Measurements from ENCODE around the gene SH3PXD2A.

SH3PXD2A gene

GRCh38 chr10:103682631-103683030 is 172.7 kb downstream of the SH3PXD2A start:
- Mint-ChIP-seq H3K27ac (ENCODE audit: low read depth) (no peak overlapping the region), H3K4me1 (peaks cover 10% of the 10 kb centered on the region), H3K36me3 (ENCODE audit: insufficient read depth) (peaks cover 1% of the 10 kb centered on the region), H3K9me3 (no peaks in the 10 kb centered on the region), H3K27me3 (no peaks in the 10 kb centered on the region), H3K4me3 (no peak overlapping the region)
- ATAC-seq (replicated peaks; ENCODE audit: extremely low read depth, poor library complexity, severe bottlenecking), result no peak
- DNase-seq (ENCODE audit: low spot score in 2 of 2), result no peak

DNA sequence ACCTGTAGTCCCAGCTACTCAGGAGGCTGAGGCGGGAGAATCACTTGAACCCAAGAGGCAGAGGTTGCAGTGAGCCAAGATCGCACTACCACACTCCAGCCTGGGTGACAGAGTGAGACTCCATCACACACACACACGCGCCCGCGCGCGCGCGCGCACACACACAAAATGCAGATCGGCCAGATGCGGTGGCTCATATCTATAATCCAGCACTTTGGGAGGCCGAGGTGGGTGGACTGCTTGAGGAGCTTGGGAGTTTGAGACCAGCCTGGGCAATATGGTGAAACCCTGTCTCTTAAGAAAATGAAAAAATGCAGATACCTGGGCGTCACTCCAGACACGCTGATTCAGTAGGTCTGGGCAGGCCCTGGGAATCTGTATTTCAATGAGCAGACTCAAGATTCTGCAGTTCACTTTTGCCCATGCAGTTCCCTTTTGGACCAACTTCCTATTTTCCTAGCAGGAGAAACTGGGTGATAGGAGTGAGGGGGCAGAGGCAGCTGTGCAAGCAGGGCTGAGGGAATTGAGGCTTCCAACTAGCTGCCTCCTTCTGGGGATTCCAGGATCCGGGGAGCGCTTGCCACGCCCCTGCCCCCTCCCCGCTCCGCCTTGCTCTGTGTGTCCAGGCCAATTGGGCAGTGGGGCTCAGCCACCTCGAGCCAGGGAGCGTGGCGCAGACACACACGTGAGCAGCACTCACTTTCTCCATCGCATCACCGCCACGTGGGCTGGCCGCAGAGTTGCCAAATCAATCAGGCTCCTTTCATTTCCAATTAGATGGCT is 173.6 kb downstream of the SH3PXD2A start:
- H3K27ac Mint-ChIP-seq (ENCODE audit: low read depth), result no peak overlapping the region
- H3K4me1 Mint-ChIP-seq, result peaks cover 16% of the 10 kb centered on the region
- H3K4me3 Mint-ChIP-seq, result no peak overlapping the region
- H3K36me3 Mint-ChIP-seq (ENCODE audit: insufficient read depth), result peaks cover 1% of the 10 kb centered on the region
- DNase-seq (ENCODE audit: low spot score in 2 of 2), result no peak
- no peaks in the 10 kb centered on the region for H3K27me3 Mint-ChIP-seq
- no peaks in the 10 kb centered on the region for H3K9me3 Mint-ChIP-seq
- ATAC-seq (replicated peaks; ENCODE audit: extremely low read depth, poor library complexity, severe bottlenecking), result no peak

DNA sequence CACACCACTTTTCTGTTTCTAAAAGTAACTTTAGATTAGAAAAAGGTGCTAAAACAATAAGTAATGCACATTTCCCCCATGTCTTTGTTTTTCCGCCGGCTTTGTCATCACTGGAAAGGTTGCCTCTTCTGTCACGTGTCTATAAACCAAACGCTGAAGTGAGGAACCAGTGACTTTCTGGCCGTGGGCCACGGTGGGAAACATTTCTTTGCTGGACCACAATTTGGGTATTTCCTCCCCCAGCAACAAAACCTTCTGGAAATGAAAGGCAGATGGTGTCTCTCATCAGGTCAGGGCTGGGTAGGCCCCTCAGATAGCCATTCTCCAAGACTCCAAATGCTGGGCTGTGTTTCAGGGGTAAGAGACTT is 174.5 kb downstream of the SH3PXD2A start:
- no peak for DNase-seq (ENCODE audit: low spot score in 2 of 2)
- Mint-ChIP-seq H3K9me3 (no peaks in the 10 kb centered on the region), H3K27ac (ENCODE audit: low read depth) (no peak overlapping the region)

DNA sequence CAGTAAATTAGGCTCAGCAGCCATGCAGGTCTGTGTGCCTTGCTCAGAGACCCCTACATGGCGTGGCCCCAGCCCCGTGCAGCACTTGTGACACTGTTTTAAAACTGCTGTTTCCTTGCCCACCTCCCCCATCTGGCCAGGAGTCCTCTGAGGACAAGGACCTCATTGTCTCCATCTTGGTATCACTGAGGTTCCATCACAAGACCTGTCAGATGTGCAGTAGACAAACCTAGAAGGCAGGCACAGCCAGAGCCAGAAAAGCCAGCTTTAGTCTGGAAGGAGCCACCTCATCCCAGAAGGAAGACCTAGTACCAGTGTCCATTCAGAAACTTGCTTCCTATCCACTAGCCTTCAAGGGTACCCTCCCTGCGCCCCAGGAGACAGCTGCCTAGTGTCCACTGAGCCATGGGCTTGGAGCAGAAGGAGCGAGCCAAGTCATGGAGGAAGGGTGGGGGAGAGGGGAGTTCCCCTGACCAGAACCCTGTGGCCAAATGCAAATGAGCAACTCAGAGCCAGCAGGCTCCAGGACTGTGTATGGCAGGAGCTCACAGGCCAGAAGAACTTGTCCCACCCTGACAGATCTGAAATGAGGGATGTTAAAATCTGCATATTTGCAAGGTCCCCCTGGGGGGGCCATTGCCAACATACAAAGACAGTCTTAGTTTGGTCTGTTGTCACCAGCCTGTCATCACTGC is 176.1 kb downstream of the SH3PXD2A start:
- Mint-ChIP-seq H3K27me3 (no peaks in the 10 kb centered on the region), H3K36me3 (ENCODE audit: insufficient read depth) (no peaks in the 10 kb centered on the region), H3K4me3 (no peak overlapping the region), H3K4me1 (peaks cover 16% of the 10 kb centered on the region), H3K9me3 (no peaks in the 10 kb centered on the region), H3K27ac (ENCODE audit: low read depth) (peak overlapping the region; percentile 90)
- no peak for DNase-seq (ENCODE audit: low spot score in 2 of 2)
- no peak for ATAC-seq (replicated peaks; ENCODE audit: extremely low read depth, poor library complexity, severe bottlenecking)

More for the DNA sequence above, 174.5 kb downstream of the SH3PXD2A start:
- Mint-ChIP-seq H3K27me3 (no peaks in the 10 kb centered on the region), H3K36me3 (ENCODE audit: insufficient read depth) (no peaks in the 10 kb centered on the region), H3K4me1 (peaks cover 16% of the 10 kb centered on the region), H3K4me3 (no peak overlapping the region)
- ATAC-seq (replicated peaks; ENCODE audit: extremely low read depth, poor library complexity, severe bottlenecking), result no peak

- ATAC-seq (replicated peaks; ENCODE audit: extremely low read depth, poor library complexity, severe bottlenecking), result peak; percentile 98
- DNase-seq (ENCODE audit: low spot score in 2 of 2), result peak; percentile 55 to 80
- H3K4me3 Mint-ChIP-seq, result peak overlapping the region; percentile 75
- peaks cover 16% of the 10 kb centered on the region for H3K4me1 Mint-ChIP-seq
- H3K9me3 Mint-ChIP-seq, result no peaks in the 10 kb centered on the region
- no peaks in the 10 kb centered on the region for H3K27me3 Mint-ChIP-seq
- H3K36me3 Mint-ChIP-seq (ENCODE audit: insufficient read depth), result no peaks in the 10 kb centered on the region
- H3K27ac Mint-ChIP-seq (ENCODE audit: low read depth), result peak overlapping the region; percentile 90
Observed at GRCh38 chr10:103678178-103678526, 177.2 kb downstream of the SH3PXD2A start.

DNA sequence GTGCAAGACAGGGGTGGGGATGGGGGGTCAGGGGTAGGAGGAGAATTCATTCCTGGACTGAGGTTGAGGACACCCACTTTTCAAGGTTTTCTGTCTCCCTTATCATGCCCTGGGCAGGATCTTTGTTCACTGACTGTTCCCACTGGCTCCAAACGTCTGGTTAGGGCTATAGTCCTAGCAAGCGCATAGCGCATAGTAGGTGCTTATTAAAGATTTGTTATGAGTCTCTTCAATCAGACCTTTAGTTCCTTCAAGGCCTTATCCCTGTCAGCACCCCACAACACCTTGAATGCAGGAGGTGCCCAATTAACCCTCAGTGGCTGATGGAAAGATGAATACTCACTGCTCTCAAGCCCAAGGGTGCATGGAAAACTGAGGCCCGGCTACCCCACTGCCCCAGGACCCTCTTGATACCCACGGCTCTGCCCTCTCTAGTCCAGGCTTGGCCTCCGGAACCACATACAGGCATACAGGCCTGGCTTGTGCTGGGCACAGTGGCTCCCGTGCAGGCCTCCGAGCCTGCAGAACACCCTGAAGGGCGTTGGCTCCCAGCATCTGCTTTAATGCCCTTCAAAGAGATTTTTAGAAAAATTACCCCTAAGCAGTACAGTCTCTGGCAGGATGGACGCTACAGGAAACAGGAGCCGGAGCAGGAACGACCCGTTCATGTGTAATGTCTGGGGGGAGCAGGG is 177.7 kb downstream of the SH3PXD2A start:
- Mint-ChIP-seq H3K9me3 (no peaks in the 10 kb centered on the region), H3K27ac (ENCODE audit: low read depth) (peak overlapping the region; percentile 90), H3K27me3 (no peaks in the 10 kb centered on the region), H3K4me1 (peaks cover 16% of the 10 kb centered on the region), H3K4me3 (peak overlapping the region; percentile 75), H3K36me3 (ENCODE audit: insufficient read depth) (no peaks in the 10 kb centered on the region)
- no peak for DNase-seq (ENCODE audit: low spot score in 2 of 2)
- no peak for ATAC-seq (replicated peaks; ENCODE audit: extremely low read depth, poor library complexity, severe bottlenecking)

- ATAC-seq (replicated peaks; ENCODE audit: extremely low read depth, poor library complexity, severe bottlenecking) (no peak), DNase-seq (ENCODE audit: low spot score in 2 of 2) (no peak)
- H3K27me3 Mint-ChIP-seq, result no peaks in the 10 kb centered on the region
- H3K4me1 Mint-ChIP-seq, result peaks cover 16% of the 10 kb centered on the region
- H3K9me3 Mint-ChIP-seq, result no peaks in the 10 kb centered on the region
- H3K27ac Mint-ChIP-seq (ENCODE audit: low read depth), result no peak overlapping the region
- H3K4me3 Mint-ChIP-seq, result peak overlapping the region; percentile 27
- no peaks in the 10 kb centered on the region for H3K36me3 Mint-ChIP-seq (ENCODE audit: insufficient read depth)
Observed at GRCh38 chr10:103676851-103677417, 178.4 kb downstream of the SH3PXD2A start.

DNA sequence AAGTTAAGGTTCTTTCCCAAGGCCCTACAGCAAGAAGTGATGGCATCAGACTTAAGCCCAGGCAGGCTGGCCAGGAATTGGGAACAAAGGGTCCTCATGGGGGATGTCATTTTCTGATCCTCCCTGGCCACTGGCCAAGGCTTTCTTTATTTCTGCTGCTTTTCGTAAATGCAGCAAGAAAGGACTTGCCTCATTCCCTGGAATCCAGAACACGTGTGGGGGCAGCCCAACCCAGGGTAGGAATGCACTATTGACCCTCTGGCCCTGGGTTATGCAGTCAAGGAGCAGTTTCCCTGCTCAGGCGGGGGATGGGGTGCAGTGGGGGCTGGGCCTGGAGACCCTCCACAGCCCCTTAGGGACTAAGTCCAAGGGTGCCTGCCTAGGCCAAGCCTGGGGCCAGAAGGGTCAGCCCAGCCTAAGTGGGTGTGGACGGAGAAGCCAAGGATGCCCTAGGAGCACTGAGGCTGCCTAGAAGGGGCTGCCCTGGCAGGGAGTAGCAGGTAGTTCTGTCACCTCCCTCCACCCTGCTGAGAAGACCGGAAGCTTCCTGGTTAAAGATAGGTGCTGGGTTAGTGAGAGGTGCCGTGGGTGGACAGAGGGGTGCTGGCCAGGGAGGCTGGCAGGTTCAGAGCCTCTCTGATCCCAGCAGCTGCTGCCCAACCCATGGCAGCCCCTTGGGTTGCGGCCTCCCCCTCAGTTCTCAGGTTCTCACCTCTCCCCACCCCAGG is 179.2 kb downstream of the SH3PXD2A start:
- DNase-seq (ENCODE audit: low spot score in 2 of 2), result no peak
- H3K4me1 Mint-ChIP-seq, result peaks cover 16% of the 10 kb centered on the region
- no peak for ATAC-seq (replicated peaks; ENCODE audit: extremely low read depth, poor library complexity, severe bottlenecking)
- H3K9me3 Mint-ChIP-seq, result no peaks in the 10 kb centered on the region
- no peak overlapping the region for H3K27ac Mint-ChIP-seq (ENCODE audit: low read depth)
- peaks cover 1% of the 10 kb centered on the region for H3K36me3 Mint-ChIP-seq (ENCODE audit: insufficient read depth)
- H3K27me3 Mint-ChIP-seq, result no peaks in the 10 kb centered on the region
- H3K4me3 Mint-ChIP-seq, result no peak overlapping the region

GRCh38 chr10:103673606-103674005 is 181.8 kb downstream of the SH3PXD2A start:
- ATAC-seq (replicated peaks; ENCODE audit: extremely low read depth, poor library complexity, severe bottlenecking) (no peak), DNase-seq (ENCODE audit: low spot score in 2 of 2) (no peak)
- H3K4me1 Mint-ChIP-seq, result peaks cover 30% of the 10 kb centered on the region
- peaks cover 3% of the 10 kb centered on the region for H3K36me3 Mint-ChIP-seq (ENCODE audit: insufficient read depth)
- H3K27ac Mint-ChIP-seq (ENCODE audit: low read depth), result no peak overlapping the region
- H3K9me3 Mint-ChIP-seq, result no peaks in the 10 kb centered on the region
- no peak overlapping the region for H3K4me3 Mint-ChIP-seq
- H3K27me3 Mint-ChIP-seq, result no peaks in the 10 kb centered on the region

GRCh38 chr10:103672345-103672744 is 183.0 kb downstream of the SH3PXD2A start:
- ATAC-seq (replicated peaks; ENCODE audit: extremely low read depth, poor library complexity, severe bottlenecking) (no peak), DNase-seq (ENCODE audit: low spot score in 2 of 2) (no peak)
- H3K9me3 Mint-ChIP-seq, result no peaks in the 10 kb centered on the region
- H3K27ac Mint-ChIP-seq (ENCODE audit: low read depth), result no peak overlapping the region
- H3K4me1 Mint-ChIP-seq, result peaks cover 23% of the 10 kb centered on the region
- H3K27me3 Mint-ChIP-seq, result no peaks in the 10 kb centered on the region
- H3K4me3 Mint-ChIP-seq, result no peak overlapping the region
- peaks cover 5% of the 10 kb centered on the region for H3K36me3 Mint-ChIP-seq (ENCODE audit: insufficient read depth)

DNA sequence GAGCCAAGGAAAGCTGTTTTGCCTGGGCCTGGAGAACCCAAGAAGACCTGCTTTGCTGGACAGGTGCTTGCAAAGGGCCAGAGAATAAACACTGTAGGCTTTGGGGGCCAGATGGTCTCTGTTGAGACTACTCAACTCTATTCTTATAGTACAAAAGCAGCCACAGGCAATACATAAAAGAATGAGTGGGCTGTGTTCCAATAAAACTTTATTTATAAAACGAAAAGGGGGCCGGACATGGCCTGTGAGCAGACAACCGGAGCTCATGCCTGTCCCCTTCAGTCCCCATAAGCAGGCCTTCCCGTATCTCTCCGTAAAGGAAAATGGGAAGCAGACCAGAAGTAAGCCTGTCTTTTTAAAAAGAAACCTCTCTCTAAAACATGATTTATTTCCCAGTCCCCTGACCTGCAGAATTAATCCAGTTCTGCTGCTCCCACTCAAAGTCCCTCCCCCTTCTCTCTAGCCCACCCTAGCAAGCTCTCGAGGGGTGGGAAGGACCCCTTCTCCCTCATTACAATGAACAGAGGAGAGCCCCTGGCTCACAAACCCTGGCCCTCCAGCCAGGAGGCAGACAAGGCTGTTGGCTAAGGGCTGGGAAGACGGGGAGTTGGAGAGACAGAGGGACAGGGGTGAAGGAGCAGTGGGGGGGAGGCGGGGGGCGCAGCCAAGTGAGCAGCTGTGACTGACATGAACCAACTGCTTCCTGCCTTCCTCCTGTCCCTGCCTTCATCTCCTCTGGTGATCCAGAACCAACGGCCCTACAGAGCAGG is 184.1 kb downstream of the SH3PXD2A start:
- Mint-ChIP-seq H3K27me3 (no peaks in the 10 kb centered on the region), H3K9me3 (no peaks in the 10 kb centered on the region), H3K4me1 (peaks cover 19% of the 10 kb centered on the region), H3K36me3 (ENCODE audit: insufficient read depth) (peaks cover 5% of the 10 kb centered on the region), H3K4me3 (no peak overlapping the region), H3K27ac (ENCODE audit: low read depth) (no peak overlapping the region)
- ATAC-seq (replicated peaks; ENCODE audit: extremely low read depth, poor library complexity, severe bottlenecking) (no peak), DNase-seq (ENCODE audit: low spot score in 2 of 2) (no peak)
